ENCODE measurements around the gene HID1.

DNA sequence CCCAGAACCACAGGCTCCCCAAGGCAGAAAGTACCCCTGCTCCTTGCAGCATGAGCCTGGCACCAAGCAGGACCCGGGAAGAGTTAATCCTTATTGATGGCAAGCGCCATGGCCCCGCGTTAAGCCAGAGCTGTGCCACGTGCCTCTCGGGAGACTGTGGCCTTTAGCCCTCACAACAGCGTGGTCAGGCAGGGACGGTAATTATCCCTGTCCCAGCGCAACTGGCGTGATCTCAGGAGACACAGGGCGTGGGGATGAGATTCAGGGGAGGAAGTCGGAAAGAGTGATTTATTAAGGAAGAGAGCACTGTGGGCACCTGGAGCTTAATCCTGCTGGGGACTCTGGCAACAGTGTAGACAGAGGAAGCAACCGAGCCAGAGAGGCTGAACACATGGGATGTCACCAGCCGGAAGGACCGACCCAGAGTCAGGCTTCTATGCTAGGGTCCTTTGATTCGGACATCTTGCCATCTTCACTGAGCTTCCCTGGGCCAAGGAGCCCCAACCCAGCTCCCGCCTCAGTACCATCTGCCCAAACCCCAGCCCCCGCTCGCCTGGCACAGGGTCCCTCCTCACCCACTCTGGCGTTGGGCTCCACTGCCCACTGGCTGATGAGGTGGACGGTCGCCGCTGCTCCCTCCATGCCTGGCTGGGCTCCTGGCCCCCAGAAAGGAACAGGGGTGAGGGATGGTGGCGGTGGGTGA, 20.0 kb downstream of the HID1 start:
- TF ChIP-seq, protein P1, sequence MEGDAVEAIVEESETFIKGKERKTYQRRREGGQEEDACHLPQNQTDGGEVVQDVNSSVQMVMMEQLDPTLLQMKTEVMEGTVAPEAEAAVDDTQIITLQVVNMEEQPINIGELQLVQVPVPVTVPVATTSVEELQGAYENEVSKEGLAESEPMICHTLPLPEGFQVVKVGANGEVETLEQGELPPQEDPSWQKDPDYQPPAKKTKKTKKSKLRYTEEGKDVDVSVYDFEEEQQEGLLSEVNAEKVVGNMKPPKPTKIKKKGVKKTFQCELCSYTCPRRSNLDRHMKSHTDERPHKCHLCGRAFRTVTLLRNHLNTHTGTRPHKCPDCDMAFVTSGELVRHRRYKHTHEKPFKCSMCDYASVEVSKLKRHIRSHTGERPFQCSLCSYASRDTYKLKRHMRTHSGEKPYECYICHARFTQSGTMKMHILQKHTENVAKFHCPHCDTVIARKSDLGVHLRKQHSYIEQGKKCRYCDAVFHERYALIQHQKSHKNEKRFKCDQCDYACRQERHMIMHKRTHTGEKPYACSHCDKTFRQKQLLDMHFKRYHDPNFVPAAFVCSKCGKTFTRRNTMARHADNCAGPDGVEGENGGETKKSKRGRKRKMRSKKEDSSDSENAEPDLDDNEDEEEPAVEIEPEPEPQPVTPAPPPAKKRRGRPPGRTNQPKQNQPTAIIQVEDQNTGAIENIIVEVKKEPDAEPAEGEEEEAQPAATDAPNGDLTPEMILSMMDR (IDR thresholded peaks at IDR 0.05; ENCODE audit: low read length): no peak
- no peak for TF ChIP-seq EZH2phosphoT487 (IDR thresholded peaks at IDR 0.05; ENCODE audit: low read length)
